Activated CD4-positive, alpha-beta T cell treated with anti-CD3 and anti-CD28 coated beads, Interleukin-2, amount 50 U/mL, for 48 hours (primary cell): ENCODE data around the gene DUS1L.

Experiments
- DNase-seq, 2 experiments: peaks; one replicate each; pipeline ENCODE4 v3.0.0-alpha.2; 2020

DUS1L gene

DNA sequence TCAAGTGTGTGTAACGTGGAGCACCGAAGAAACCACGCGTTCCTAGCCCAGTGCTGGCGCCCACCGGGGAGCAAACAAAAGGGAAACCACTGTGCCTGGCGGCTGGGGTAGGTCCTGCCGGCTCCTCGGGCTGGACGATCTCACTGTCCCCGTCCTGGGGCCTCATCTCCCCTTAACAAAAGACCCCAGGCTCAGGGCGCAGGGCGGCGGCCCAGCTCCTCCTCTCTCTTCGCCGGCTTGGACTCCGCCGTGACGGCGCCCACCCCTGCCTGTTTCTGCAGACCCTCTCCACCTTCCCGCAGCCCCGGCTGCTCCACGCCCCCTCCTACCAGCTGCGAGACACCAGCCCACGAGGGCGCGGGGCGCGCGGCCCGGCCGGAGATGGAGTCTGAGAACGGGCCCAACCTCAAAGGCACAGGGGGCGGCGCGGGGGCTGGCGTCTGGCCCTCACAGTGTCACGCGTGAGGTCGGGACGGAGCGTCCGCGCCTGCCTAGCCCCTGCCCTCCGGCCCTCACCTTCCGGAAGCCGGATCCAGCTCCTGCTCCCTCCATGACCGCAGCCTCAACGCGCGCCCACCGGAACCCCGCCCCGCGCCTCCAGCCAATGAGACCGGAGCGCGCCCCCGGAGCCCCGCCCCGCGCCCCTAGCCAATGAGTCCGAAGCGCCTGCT, 43.2 kb downstream of the DUS1L start, which contains the start of gene CENPX:
TSS of gene CENPX (minus strand) at position 569 of the 671 bp plus-strand sequence. CDS start at position 552, 17 bp downstream.
- DNase-seq = no peak

- peak in 1 of 2 experiments; percentile 17 for DNase-seq
Observed at GRCh38 chr17:82021900-82022309, 43.7 kb downstream of the DUS1L start.

DNA sequence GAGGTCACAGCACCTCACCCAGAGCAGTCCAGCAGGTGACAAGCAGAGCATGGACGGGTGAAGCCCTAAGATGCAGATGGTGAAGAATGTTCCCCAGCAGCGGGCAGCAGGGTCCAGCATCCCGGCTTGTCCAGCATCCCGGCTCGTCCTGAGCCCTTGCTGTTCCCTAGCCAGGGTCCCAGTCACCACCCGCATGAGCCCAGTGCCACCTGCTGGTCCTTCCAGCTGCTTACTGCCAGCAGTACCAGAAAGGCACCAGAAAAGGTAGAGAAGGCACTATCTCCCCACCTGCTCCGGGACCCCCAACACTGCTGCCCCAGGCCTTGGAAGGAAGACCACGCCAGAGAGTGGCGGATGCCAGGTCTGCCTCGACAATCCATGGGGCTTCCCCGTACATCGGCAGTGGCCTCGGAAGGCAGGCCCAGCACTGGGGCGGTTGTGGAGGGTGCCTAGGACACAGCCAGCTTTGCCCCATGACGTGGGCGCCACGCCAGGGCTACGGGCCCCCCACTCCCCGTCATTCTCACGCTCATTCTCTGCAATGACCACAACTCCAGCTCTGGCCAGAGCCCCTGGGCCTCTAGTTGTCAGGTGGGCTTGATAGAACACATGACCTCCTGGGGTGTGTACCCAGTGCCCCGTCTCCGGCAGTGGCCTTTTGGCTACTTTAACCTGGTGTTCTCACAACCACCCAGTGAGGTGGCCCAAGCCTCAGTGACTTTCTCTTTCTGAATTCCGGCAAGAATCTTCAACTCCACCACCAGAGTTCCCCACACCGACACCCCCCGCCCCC, 44.3 kb downstream of the DUS1L start:
- peak; percentile 68 to 72 for DNase-seq

DNA sequence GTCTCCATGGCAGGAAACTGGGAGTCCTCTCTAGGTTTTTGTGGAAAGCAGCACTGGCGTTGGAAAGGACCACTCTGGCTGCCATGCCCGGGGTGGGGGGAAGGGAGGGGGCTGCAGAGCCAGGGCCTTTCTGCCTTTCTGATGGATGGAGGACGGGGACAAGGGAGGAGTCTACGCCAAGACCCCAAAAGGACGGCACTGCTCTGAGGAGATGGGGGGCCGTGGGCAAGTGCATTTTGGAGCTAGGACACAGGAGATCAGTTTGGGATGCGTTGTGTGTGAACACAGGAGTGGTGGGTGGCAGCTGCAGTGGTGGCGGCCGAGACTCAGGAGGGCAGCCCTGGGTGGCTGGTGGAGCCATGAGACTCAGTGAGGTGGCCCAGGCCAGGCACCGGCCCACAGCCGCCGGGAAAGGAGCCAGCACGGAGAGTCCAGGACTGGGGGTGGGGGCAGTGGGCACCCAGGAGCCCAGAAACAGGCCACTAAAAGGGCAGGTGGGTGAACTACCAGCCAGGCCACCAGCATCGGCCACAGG, 45.0 kb downstream of the DUS1L start:
- DNase-seq = no peak

- peak; percentile 80 to 82 for DNase-seq
Observed at GRCh38 chr17:82019690-82020571, 45.7 kb downstream of the DUS1L start.

DNA sequence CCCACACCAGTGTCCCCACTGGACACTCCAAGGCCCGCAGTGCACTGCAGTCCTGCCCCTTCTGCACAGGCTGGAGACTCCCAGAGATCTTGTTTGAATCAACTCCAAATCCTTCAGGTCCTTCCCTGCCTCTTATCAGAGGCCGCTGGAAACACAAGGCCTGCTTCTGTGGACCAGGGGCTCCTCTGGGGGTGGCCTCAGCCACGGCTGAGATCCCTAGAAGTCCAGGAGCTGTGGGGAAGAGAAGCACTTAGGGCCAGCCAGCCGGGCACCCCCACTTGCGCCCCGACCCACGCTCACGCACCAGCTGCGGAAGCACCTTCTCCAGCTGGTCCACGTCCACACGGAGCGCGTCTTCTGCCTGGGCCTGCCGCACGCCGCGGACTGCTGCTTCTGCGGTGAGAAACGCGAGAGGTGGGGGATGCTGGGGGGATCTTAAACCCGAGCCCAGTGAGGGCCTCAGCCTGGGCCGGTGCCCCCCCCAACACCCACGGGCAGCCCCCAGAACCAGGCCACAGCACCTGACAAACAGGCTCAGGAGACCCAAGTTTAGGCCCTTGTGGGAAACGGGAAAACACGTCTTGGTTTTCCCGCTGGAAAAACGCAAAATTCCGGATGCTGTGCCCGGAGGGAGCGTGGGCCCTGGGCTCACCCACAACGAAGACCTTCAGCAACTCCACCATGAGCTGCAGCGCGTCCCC, 46.5 kb downstream of the DUS1L start:
- no peak for DNase-seq

- no peak for DNase-seq
Observed at GRCh38 chr17:82018152-82018988, 47.2 kb downstream of the DUS1L start.

GRCh38 chr17:82017612-82018151, 47.9 kb downstream of the DUS1L start:
- no peak for DNase-seq

DNA sequence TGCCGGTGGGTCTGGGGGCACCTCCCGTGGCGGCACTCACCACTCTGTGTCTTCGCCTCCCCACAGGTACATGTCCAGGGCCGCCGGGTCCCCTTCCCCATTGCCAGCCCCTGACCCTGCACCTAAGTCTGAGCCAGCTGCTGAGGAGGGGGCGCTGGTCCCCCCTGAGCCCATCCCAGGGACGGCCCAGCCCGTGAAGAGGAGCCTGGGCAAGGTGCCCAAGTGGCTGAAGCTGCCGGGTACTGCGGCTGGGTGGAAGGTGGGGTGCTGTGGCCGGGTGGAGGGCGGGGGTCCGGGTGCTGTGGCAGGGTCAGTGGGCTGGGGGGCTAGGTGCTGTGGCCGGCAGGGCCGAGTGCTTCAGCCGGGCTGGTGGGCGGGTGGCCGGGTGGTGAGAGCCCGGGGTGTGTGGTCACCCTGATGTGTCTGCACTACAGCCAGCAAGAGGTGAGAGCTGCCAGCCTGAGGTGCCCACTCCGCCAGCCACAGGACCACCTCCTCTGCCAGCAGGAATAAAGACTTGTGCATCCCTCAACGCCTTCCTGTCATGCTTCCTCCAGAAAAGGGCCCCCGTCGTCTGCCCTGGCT, 48.6 kb downstream of the DUS1L start:
- no peak for DNase-seq

DNA sequence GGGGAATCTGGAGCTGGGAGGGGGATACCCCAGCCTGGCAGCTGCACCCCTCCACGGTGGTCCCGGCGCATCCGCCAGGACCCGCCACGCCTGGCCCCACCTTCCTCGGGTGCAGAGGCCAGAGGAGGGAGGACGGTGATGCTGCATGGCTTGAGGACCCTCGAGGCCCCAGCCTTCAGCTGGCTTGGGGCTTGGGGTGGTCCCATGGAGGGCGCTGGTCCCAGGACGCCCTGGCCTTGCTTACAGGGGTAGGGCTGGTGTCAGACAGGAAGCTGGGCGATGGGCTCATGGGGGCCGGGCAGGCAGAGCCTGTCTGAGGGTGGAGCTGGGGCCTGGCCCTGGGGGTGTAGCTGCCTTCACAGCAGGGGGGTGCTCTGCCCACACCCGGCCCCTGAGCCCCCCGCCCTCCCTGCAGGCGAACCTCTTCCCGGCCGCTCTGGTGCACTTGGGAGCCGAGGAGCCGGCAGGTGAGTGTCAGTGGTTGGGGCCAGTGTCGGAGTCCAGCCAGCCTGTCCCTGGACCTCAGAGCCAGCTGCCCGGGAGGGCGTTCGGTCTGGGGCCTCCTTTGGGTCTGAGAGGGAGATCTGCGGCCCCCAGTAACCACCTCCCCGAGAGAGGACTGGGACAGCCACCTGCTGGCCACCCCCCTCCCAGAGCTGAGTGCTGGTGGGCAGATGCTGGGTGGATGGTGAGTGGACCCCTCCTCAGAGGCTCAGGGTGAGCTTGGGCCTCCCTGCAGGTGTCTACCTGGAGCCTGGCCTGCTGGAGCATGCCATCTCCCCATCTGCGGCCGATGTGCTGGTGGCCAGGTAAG, 49.3 kb downstream of the DUS1L start:
- no peak for DNase-seq

DNA sequence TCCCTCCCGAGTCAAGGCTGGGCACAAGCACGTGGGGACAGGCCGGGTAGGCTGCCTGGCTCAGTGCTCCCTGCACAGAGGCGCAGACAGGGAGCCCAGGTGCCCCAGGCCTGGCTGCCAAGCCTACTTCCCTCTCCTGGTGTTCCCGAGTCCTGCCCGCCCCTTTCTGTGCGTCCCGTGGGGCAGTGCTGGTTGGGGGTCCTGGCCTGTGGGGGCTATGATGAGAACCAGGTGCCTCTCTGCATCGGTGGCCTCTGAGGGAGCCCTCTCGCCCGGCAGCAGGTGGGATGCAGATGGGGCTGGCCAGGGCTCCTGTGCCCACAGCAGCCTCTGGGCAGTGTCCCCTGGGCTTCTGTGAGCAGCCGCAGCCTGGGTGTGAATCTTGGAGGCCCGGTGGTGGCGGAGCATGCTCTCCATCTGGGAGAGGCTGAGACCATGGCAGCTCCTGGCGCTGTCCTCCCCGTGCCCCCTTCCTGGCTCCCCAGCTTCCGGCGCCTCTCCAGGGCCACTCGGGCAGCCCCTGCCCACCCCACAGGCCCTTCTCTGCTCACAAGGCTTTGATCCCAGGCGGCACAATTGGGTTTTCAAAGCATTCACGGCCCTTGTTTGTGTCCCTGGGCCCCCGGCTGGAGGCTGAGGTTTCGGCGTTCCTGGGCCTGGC, 50.2 kb downstream of the DUS1L start:
- no peak for DNase-seq

- DNase-seq = no peak
Observed at GRCh38 chr17:82014971-82015310, 50.7 kb downstream of the DUS1L start.

- no peak for DNase-seq
Observed at GRCh38 chr17:82014432-82014831, 51.2 kb downstream of the DUS1L start.

GRCh38 chr17:82013772-82014321, 51.8 kb downstream of the DUS1L start:
- no peak for DNase-seq

DNA sequence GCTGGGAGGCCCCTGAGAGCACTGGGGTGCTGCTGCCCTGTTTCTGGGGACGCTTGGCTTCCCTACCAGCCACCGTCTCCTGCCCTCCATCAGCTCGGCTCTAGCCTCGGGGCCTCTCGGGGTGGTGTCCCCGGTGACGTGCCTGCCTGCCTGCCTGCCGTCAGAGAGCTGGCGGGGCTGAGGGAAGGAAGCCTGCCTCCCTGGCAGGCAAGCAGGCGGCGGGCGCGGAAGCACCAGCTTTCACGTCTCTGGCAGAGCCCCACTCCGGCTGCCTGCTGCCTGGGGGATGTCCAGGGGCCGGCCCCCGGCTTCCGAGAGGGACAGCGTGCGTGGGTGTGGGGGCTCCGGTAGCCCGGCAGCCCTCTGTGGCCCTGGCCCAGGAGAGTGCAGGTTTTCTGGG, 52.3 kb downstream of the DUS1L start:
- DNase-seq = no peak

DNA sequence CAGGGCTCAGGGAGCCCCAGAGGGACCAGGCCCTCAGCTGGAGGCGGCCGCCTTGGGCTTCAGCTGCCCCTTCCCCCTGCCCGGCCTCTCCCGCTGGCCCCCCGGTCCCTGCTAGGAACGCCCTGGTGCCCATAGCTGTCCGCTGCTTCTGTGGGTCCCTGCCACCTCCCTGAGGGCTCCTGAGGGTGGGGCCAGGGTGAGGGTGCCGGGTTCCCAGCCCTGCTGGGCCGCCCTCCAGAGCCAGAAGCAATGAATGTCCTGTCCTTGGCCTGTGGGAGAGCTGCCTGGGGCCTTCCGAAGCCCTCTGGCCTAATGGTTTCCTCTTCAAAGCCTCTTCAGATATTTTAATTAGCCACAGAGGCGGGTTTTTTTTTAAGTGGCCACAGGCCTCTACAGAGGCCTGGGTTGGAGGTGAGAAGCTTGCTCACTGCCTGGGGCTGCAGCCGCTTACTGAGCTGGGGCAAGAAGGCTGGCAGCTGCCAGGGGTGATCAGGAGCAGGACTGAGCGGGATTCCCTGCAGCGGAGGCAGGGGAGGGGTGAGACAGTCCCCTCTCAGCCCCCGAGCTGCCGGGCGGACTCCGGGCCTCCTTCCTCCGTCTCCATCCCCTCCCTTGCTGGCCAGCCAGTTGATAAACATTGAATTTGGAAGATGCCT, 52.8 kb downstream of the DUS1L start:
- DNase-seq = no peak

DNA sequence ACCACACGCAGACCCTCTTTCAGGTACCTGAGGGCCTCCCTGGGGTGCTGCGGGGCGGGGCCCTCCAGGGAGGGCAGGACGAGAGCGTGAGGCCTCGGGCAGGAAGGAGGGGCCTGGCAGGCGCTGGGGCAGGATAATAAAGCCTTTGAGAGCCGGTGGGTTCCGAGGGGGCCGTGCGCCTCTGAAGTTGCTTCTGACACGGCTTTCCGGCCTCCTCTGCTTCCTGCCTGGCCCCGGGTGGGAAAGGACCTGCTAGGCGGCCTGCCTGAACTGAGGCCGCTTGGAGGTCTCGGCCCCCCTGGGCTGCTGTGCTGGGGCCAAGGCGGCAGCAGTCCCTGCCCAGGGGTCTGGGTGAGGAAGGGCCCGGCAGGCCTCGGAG, 53.4 kb downstream of the DUS1L start:
- DNase-seq = no peak

DNA sequence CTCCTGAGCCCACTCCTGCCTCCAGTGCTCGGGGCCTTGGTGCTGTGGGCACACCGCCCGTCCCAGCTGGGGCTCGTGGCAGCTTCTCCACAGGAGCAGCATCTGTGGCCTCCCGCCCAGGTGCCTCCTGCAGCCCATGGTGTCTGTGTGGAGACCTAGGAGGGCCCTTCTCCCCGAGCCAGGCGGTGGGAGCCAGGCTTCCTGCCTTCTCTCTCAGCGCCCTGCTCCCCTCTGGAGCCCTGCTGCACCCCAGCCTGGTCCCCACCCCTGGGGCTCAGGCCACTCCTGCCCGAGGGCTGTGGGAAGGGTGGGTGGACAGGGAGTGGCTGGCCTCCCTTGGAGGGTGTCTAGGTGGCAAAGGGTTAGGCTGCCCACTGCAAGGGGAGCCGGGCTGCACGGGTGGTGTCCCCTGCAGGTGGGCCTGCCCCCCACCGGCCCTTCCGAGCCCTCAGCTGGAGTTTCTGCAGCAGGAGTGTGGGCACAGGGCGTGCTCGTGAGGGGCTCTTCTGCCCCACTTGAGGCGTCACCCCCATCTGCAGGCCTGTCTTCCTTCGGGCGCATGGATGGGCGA, 53.9 kb downstream of the DUS1L start:
- no peak for DNase-seq
